HG03039 (cell line): ENCODE measurements around the gene MRNIP.

ENCODE experiments used
- ATAC-seq: cut with Tn5 transposase; IDR thresholded peaks from one replicate; pipeline ENCODE4 v1.9.1; 2021; ENCODE audit warnings: mild to moderate bottlenecking, moderate library complexity; ENCODE audit not compliant: unreplicated experiment

The MRNIP gene

DNA sequence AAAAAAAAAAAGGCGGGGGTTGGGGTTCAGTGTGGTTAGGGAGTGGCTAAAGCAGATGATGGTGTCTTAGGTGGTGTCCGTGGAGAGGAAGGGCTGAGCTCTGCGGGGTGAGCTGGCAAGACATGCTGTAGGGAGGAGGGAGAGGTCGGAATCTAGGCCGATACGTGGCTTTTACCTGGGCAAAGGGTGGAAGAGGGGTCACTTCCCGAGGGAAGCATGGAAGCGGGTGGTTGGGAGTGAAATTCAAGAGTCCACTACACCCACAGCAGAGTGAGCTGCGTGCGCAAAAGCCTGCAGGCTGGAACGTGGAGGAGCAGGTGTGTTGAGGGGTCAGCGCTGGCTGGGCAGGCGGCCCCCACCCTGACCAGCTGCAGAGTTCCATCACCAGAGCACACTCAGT, 31.3 kb upstream of the MRNIP start:
- no peak for ATAC-seq

DNA sequence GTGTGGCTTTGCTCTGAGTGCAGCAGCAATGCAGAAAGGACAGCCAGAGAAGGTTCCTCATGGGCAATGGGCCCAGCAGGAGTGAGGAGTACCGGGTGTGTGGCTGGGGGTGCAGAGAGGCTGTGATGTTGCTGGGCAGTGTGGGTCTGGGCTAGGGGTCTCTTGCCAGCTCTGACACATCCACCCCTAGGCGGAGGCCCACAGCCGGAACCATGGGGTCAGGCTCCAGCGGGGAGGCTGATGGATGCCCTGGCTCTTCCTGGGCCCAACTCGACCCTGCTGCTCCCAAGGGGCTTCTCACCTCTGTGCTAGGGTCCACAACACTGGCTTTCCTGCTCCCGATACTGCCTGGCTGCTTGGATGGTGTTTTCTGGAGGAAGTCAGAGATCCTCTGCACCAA, 29.2 kb upstream of the MRNIP start:
- ATAC-seq, result no peak

DNA sequence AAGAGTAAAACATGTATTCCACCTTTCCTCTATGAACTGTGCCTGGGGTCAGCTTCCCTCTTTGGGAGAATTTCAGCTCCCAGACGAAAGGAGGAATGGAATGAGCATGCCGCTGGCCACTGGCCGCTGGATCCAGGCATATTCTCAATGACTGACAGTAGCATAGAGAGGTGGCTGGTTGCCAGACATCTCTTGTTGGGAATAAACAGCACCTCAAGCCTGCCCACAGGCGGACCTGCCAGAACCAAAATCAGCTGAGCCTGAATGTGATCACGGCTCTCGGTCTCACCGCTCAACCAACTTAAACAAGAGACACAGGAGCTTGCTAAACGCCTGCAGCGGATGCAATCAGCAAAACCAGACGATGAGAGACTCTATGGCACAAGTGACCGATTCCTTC, 28.5 kb upstream of the MRNIP start:
- no peak for ATAC-seq

DNA sequence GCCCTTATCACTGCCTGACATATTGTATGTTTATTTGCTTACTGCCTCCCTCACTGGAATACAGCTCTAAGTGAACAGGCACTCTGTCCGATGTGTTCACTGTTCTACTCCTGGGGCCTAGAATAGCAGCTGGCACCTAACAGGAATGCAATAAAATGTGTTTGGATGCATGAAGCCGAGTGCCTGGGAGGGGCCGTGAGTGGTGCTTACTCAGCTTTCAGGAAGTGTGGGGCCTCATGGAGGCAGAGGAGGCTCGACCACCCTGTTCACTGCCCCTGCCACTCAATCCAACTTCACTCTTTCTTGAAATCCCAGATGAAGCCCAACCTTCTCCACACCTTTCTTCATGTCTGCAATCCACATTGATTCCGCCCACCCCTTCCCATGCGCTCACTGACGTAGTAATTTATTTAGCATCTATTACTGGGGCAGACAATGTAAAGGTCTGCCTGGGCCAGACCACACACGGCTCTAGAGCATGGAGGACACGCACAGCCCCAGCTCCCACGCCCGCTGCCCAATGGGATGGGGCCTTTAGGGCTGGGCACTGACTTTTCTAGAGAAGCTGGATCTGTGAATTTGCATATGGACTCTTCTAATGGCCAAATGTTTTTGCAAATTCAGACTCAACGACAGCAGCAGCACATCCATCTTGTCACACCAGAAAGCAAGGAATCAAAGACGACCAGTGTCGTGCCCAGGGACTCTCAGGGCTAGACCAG, 27.7 kb upstream of the MRNIP start:
- ATAC-seq, result no peak

DNA sequence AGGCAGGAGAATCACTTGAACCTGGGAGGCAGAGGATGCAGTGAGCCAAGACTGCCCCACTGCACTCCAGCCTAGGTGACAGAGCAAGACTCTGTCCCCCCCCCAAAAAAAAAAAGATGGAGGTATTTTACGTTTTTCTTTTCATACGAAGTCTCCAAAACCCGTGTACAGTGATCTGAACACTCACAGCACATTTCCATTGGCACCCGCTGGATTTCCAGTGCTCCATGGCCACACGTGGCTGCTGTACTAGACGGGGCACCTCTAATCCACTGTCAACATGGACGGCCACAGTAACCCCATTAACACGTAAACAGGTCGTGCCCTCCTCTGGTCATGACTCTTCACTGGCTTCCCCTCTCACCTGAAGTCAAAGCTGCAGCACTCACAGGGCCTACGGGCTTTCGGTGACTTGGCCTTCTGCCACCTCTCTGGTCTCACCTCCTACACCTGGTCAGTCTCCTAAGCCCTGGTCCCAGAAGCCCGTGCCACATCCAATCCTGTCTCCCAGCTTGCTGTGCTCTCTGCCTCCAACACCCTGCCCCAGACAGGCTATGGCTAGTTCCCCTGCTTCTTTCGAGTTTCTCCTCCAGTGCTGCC, 27.0 kb upstream of the MRNIP start:
- no peak for ATAC-seq

DNA sequence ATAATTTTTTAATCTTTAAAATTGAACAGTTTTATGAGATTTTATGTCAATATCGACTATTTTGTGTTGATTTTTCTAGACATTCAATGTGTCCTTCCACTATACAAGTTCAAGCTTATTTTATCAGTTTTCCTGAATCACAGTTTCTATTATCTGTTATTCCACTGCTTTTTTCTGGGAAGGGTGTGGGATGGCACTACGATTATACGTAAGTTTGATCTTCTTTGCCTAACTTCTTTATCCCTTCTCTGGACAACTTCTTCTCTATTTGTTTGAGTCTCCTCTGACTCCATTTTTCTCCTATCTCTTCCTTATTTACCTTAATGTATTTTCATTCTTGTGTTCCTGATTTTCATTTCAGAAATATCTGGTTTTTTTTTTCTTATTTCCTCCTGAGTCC, 24.5 kb upstream of the MRNIP start:
- no peak for ATAC-seq

DNA sequence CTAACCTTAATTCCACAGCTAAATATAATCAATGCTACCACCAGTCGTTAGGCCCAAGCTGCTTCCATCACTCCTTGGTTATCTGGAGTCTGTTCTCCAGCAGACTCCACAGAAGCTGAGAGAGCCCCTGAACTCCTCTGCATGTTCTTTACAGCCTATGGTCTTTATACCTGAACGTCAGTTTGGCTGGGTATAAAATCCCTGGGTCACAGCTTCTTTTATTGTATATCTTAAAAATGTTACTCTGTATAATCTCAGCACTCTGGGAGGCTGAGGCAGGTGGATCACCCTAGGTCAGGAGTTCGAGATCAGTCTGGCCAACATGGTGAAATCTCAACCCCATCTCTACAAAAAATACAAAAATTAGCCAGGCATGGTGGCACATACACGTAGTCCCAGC, 23.7 kb upstream of the MRNIP start:
- no peak for ATAC-seq

DNA sequence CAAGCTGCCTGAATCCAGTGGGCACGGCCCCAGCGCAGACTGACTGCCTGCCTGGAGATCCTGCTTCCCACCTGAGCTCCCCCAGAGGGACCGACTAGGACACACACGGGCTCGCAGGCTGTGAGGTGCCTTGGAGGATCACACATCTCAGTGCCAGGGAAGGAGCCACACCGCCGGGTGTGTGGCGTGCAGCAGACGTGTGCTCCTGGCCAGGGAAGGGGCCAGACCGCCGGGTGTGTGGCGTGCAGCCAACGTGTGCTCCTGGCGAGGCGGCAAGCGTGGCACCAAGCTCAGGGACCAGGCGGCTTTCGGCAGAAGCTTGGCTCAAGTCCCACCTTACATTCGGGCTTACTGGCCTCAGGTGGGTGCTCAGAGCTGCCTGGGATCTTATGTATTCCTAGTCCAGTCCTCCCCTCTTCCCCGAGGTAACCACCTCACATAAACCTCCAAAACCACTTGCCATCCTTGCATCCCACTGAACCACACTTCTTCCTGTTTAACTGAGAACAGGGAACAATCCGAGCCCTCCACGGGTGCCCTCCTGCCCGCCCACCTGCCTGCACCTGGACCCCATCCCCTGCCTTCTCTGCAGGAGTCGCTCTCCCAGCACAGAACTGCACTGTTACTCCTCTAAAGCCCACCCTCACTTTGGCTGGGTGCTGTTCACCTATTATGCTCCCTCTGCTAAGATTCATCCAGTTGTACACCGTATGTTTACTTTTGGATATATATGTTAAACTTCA, 22.4 kb upstream of the MRNIP start:
- no peak for ATAC-seq

DNA sequence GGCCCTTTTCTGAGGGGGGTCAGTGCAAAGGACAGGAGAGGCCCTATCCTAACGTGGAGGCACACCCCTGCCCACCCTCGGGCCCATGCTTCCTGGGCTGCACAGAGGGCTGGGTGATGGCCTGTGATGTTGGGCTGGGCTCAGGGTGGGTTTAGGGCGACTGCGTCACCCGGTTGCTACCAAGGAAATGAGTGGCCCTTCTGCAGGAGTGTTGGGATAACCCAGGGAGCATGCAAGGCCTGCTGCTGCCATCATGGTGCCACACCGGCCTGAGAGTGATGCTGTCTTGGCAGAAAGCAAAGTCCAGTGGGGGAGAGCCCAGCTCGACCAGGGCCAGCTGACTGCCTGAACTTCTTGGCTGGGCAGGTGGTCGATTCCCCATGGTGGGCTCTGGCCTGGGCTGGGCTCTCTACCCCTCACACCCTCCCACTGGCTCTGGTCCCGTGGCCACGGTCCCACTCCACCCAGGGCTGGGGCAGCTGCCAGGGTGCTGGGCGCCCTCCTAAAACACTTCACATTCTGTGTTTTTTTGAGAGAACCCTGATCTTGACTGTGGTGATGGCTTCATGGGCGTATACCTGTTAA, 21.5 kb upstream of the MRNIP start:
- ATAC-seq, result no peak

DNA sequence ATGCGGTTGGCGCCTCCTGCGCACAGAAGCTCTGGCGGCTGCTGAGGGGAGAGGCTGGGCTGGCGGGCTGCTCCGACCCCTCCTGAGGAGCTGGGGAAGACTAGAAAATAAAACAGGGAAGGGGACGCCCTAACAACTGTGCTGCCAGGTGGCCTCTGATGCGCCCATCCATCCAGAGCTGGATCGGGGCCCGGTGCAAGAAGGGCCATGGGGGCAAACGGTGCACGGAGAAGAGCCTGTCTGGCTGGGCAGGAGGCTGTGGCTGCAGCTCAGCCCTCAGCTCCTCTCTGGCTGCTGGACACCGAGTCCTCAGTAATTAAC, 21.0 kb upstream of the MRNIP start:
- no peak for ATAC-seq

DNA sequence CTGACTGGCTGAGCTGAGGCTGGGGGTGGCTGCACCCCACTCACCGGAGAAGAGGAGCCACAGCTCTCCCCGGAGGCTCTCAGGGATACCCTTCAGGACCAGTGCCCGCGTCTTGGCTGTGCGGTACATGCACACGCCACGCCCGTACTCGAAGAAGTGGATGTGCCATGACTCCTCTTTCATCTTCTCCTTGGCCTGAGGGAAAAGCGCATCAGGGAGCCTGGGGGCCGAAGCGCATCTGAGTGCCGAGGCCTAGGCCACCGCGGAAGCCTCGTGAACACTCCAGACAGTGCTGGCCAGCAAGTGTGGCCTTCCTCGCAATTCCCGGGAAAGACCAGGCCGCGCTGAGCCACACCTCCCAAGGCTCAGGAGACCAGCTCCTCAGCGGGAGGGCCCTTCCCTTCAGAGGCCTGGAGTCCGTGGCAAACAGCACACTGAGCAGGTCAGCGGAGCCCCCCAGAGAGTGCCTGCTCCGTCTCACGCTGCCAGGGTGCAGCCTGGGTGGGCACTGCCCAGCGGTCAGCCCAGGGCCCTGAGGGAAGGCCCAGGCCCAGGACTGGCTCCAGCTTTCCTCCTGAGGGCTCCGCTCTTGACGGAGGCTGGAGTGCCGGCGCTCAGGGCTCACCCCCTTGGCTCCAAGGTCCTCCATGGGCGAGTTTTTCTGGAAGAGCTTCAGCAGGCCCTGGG, 20.5 kb upstream of the MRNIP start:
- ATAC-seq, result no peak

DNA sequence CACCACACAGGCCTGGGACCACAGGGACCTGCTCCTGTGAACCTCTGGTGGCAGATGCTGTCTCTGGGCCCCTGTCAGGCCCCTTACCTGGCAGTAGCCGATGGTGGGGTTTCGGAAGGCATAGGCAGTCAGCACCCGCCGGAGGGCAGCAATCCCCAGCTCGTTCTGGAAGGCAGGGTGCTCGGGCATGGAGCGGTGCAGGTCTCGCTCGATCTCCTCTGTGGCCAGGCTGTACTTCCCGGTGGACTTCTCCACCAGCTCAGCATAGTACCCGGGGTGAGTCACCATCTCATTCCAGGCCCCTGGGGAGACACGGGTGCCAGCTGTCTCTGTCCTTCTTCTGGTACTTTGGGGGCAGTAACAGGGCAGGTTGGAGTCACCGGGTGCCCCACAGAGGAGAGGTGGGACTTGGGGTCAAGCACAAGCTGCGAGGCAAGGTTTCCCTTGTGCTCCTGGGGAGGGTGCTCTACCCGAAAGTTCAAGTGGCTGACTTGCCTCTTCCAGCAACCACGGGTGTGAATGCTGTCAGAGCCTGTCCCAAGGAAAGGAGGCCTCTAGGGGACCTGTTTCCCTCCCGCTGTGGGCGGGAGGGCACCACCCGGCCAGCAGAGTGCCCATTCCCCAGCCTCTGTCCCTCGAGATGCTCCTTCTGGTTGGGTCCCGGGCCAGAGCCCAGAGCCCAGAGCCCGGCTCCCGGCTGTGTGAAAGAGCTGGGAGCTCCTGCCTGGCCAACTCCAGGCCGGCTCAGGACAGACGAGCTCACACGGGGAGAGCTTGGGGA, 19.8 kb upstream of the MRNIP start:
- no peak for ATAC-seq

DNA sequence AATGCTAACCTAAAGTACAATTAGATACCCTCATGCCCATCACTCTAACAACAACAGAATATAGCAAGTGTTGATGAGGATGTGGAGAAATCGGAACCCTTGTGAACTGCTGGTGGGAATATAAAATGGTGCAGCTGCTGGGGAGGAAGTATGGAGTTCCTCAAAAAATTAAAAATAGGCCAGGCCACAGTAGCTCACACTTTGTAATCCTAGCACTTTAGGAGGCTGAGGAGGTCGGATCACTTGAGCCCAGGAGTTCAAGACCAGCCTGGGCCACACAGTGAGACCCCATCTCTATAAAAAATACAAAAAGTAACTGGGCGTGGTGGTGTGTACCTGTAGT, 18.0 kb upstream of the MRNIP start:
- no peak for ATAC-seq

DNA sequence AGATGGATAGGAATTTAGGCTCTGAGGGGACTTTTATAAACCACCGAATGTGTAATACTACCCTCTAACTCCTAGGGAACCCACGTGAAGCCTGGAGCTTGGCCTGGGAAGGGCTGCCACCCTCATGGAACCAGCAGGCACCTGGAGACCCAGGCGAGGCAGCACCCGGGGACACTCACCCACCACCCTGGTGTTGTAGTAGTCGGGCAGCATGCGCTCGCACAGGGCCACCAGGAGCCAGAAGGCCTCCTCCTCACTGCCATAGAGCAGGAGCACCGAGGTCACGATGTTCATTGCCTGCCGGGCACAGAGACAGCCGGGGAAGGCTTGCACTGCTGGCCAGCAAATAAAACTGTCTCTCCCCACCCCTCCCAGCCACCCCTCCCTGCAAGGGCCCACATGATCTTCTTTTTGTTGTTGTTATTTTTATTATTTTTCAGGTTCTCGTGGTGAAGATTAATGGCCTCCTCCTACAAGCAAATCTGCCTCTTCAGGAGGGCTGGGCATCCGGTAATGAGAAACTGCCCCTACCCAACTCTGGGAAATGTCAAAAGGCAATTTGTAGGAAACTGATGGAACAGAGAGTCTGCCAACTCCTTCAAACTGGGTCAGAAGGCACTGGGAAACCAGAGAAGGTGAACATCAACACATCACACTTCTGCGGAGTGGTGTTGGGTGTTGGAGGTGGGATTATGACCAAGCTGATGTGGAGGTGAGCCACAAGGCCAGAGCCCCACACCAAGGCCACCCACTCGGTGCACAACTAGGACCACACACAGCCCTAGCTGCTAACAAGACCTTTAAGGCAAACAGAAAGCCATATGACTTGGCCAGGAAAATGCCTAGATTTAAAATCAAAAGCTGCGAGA, 17.4 kb upstream of the MRNIP start:
- ATAC-seq, result no peak

DNA sequence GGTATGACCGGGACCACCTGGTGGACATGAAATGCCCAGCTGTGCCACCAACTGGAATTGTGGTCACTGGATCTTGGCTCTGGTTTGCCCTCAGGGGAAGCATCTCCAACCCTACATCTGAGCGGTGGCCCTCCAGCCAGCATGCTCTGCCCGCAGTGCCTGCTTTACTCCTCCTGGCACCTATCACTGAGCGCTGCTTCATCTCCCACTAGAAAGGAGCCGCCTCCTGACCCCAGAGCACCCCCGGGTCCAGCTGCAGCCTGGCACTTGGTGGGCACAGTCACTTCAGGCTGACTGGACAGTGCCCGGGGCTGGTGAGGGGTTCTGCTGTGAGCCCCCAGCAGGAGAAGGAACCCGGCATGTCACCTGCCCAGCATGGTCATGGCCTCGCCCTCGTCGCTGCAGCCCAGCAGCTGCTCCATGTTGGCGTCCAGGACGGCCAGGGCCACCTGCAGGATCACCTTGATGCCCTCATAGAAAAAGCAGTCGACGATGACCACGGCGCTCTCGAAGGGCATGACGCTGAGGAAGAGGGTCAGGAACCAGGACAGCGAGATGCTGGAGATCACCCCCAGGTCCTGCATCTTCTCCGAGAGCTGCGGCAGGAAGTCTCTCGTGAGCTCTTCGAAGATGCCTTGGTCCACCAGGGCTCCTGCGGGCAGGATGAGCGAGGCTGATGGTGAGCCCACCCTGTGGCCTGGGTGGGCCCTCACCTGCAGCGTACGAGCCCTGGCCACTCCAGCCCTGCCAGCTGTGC, 16.1 kb upstream of the MRNIP start:
- ATAC-seq, result no peak

DNA sequence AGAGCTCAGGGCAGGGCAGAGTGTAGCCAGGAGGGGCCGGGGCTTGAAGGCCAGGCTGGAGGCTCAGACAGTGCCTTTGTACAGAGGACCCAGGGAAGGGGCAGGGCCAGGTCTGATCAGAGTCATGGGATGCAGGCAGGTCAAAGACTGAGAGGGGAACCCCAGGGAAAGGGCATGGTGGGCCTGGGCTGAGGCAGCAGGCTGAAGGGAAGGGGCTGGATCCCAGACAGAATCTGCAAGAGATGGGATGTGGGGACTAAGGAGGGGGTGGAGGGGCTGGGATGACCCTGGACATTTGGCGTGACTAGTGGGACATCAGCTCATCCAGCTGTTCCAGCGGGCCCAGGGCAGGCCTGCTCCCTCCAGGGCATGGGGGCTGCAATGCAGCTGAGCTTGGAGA, 15.5 kb upstream of the MRNIP start:
- no peak for ATAC-seq

DNA sequence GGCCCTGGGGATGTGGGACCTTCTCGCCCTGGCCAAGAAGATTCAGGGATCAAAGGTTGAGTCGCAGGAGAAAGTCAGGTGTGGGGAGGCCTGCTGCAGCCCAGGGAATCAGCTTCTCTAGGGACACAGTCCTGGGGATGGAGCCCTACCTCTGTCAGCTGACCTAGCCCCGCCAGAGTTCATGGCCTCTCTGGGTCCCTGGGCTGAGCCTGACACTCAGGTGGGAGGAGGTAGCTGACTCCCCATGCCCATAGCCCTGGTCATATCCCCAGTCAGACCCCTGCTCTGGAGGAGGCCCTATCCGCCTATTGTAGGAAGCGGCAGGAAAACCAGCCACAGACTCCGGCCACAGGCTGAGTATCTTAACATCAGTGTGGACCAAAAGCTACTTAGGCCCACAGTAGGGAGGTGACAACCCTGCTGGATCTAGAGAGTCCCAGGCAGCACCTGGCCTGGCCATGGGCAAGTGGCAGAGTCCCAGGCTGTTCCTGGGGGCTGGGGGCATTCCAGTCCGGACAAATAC, 15.0 kb upstream of the MRNIP start:
- no peak for ATAC-seq

DNA sequence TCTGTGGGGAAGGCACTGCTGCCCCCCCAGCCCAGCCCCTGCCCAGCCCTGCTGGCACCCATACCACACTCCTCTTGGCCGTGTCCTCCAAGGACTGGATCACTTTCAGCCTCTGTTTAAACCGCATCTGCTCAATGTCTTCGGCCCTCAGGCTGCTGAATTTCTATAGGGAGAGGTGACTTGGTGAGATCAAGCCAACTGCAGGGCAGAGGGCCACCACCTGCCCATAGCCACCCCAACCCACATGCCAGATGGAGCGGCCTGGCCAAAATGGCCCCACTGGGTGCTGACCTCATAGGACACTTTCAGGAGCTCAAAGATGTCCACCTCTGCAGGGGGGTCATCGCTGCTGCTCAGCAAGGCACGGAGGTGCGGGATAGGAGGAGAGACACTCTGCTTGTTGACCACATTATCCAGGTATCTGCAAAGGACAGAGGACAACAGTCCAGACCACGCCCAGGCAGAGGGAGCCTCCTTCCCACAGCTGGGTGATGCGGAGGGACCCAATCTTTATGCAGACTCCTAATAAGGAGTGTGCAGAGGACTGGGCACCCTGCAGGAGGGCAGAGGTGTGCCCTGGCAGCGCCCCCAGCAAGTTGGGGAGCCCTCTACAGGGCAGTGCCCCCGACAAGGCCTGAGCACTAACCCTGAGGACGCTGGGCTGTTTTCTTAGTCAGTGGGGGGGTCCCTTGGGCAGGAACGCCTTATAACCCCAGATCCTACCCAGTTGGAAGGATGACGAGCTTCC, 14.4 kb upstream of the MRNIP start:
- ATAC-seq, result no peak
